Sciatic nerve (tissue), 2 donors: ENCODE results near the gene SLC27A4. TPM values are rescaled to one million over a fixed set of nuclear protein-coding genes. Genes with fewer than 3 reads are reported as not detected.

Experiments
- ATAC-seq: fragments of 200-7000 bp; cut with Tn5 transposase; one replicate; pipeline ENCODE4 v1.9.1; 2020; ENCODE audit warnings: mild to moderate bottlenecking, moderate library complexity
- DNase-seq: peaks from one replicate; pipeline ENCODE4 v3.0.0-alpha.2; 2020; ENCODE audit warnings: low spot score
- intact Hi-C: fragments of 100-400 bp; cut with DNase I; formaldehyde crosslinking; loops from one replicate; pipeline ENCODE4 v1.14.2; 2022
- microRNA-seq: library from miRNA; unstranded; fragments of <30 nt; microRNA quantifications from one replicate; pipeline ENCODE4 v1.2.0, GENCODE V29; 2020
- total RNA-seq: library from RNA; stranded (reverse); fragmentation: NEBNext Ultra II Directional; extraction: Animal tissue kit (Norgen Biotek cat#: 25700); gene quantifications from one replicate; pipeline ENCODE4 v1.2.1, GENCODE V29; 2021
- donor health status: DM: no; HTN: no; CAD: no.
- donor health status: DM: no; HTN: no; CAD: no.

Gene SLC27A4
- total RNA-seq, 1 donor from 2014 or later: 13.9 TPM

DNA sequence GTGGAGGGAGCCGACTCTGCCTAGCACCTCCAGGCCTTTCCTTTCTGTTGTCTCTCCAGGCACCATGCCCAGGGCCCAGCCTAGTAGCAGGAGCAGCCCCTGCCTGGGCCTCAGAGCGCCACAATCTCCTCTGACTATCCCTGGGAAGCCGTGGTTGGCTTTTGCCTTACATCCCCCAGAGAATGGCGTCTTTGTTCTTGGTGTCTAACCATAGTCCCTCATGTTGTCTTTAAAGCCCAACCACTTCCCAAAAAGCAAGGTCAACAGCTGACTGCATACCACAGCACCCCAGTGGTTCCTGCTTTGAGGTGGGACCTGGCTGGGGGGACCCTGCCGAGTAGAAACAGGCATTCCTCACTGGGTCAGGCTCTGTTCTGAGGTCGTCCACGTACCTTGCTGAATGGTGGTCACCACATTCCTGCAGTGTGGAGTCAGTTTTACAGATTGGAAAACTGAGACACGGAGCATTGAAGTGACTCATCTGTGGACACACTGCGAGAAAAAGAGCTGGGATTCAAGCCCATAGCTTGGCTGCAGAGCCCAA lies 66.6 kb downstream of the SLC27A4 start:
- ATAC-seq (no peak), DNase-seq (no peak)
- intact Hi-C loops: no loop called here

- intact Hi-C loops: no loop called here
- ATAC-seq (no peak), DNase-seq (no peak)
These were observed 68.7 kb downstream of the SLC27A4 start for GRCh38 chr9:128408963-128409431.

DNA sequence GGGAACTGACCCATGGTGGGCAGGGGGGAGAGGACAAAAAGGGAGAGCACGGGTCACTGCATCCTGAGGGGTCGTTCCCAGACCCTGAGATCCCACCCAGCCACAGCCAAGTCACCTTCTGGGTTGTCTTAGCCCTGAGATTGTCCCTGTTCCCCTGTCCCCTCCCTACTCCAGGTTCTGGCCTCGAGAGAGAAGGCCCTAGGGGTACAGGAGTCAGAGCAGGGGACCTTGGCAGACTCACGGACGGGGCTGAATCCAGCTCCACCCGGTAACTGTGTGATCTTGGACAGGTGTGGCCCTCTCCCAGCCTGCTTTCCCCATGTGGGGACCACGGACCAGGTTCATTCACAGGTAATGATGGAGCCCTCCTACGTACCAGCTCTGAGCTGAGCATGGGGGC lies 69.1 kb downstream of the SLC27A4 start:
- DNase-seq (no peak), ATAC-seq (no peak)
- intact Hi-C loops: no loop called here

- ATAC-seq (peak; percentile 23), DNase-seq (no peak)
- intact Hi-C loops: no loop called here
These were observed 69.7 kb downstream of the SLC27A4 start for GRCh38 chr9:128409978-128410377.

Small RNAs within 50 kb of the gene (microRNA-seq; reads per million reads assigned to microRNA genes)
- not detected for gene MIR219B

Other genes with a start within 250 kb of the SLC27A4 start
- gene PTGES2, start 212.8 kb upstream of the SLC27A4 start, total RNA-seq: 33.8 TPM
- 6.0 TPM for gene LCN2, start 191.1 kb upstream of the SLC27A4 start, total RNA-seq
- gene BBLN, start 180.3 kb upstream of the SLC27A4 start, total RNA-seq: 42.1 TPM
- gene CIZ1, start 149.0 kb upstream of the SLC27A4 start, total RNA-seq: 140 TPM
- gene DNM1, start 137.1 kb upstream of the SLC27A4 start, total RNA-seq: 52.7 TPM
- 119 TPM for gene GOLGA2, start 64.5 kb upstream of the SLC27A4 start, total RNA-seq
- 19.6 TPM for gene SWI5, start 64.3 kb upstream of the SLC27A4 start, total RNA-seq
- gene TRUB2, start 18.1 kb upstream of the SLC27A4 start, total RNA-seq: 13.0 TPM
- gene COQ4, start 17.7 kb upstream of the SLC27A4 start, total RNA-seq: 28.9 TPM
- gene URM1, start 30.8 kb downstream of the SLC27A4 start, total RNA-seq: 41.9 TPM
- gene CERCAM, start 80.3 kb downstream of the SLC27A4 start, total RNA-seq: 41.7 TPM
- gene ODF2, start 115.5 kb downstream of the SLC27A4 start, total RNA-seq: 28.1 TPM
- gene GLE1, start 164.2 kb downstream of the SLC27A4 start, total RNA-seq: 19.3 TPM
- gene SPTAN1, start 212.1 kb downstream of the SLC27A4 start, total RNA-seq: 794 TPM